Kidney glomerular epithelial cell (primary cell): ENCODE data around the gene IGFBP2.
A peak's percentile ranks its signal among the peaks of the same experiment; 100 is the strongest.

Experiments
- DNase-seq: peaks from one replicate; lab custom pipeline; 2025; lab: John Stamatoyannopoulos, UW

The IGFBP2 gene

GRCh38 chr2:216636551-216637450, 3.6 kb downstream of the IGFBP2 start:
- peak; percentile 48 for DNase-seq

DNA sequence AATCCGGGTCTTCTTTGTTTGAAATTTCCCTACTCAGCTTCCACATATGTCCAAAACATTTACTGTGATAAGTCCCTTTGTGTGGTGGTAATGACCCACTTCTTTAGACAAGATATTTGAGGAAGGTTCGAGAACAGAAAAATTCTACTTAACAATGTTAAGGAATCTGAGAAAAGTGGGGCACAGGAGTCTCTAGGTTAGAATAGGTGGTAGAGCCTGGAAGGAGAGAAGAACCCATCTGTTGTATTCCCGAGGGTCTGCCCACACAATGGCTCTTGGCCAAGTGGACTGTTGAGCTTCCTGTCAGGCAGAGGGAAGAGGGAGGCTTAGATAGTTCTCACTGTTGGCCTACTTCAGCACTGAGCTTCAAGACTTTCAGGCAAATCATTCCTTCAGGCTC, 4.3 kb downstream of the IGFBP2 start:
- DNase-seq: no peak

DNA sequence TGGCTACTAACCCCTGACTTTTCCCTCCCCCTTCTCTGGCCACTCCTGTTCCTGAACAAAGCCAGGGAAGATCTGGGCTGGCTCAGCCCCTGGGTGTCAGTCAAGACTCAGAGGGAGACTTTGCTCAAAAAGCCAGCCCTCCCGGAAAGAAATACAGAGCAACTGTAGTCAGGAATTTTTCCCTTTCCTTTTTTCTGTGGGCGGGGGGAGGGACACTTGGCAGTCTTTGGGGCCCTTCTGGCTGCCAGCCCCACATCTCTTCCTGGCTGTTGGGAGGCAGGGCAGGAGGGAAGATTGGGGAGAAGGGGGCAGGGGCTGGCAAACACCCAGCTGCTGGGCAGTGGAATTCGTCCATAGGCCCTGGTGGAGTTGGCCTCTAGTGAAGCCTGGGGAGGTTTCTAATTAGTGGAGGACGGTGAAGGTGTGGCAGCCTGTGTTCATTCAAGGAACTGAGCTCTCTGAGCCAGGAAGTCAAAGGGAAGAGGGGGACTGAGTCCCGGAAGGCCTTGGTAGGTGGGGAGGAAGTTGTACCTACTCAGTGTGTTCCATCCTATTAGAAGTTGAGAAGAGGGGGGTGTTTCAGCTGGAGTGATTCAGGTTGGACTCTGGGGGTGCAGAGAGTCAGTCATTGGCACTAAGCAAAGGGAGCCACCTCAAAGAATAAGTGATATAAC, 10.9 kb downstream of the IGFBP2 start:
- DNase-seq: no peak

- DNase-seq: no peak
These were observed 11.8 kb downstream of the IGFBP2 start for GRCh38 chr2:216644842-216645635.

DNA sequence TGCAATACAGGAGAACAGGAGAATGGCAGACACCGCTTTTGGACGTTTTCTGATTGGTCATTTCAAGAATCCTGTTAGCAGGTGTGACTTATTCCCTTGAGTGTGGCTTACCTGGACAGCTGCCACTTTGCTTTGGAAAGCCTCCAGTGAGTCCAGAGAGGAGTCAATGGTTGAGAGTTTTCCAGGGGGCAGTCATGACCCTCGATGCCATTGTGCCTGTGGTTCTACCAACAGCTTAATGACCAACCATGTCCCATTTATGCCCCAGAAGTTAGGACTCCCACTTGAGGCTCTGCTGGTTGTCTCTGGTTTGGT, 12.4 kb downstream of the IGFBP2 start:
- DNase-seq: no peak

- no peak for DNase-seq
These were observed 12.9 kb downstream of the IGFBP2 start for GRCh38 chr2:216646116-216646515.

- no peak for DNase-seq
These were observed 14.9 kb downstream of the IGFBP2 start for GRCh38 chr2:216648105-216648504.

- no peak for DNase-seq
These were observed 16.4 kb downstream of the IGFBP2 start for GRCh38 chr2:216649574-216649973.

- DNase-seq: no peak
These were observed 17.5 kb downstream of the IGFBP2 start for GRCh38 chr2:216650626-216651257.

GRCh38 chr2:216651351-216651881, 18.2 kb downstream of the IGFBP2 start:
- no peak for DNase-seq

GRCh38 chr2:216652566-216652965, 19.3 kb downstream of the IGFBP2 start:
- DNase-seq: no peak

DNA sequence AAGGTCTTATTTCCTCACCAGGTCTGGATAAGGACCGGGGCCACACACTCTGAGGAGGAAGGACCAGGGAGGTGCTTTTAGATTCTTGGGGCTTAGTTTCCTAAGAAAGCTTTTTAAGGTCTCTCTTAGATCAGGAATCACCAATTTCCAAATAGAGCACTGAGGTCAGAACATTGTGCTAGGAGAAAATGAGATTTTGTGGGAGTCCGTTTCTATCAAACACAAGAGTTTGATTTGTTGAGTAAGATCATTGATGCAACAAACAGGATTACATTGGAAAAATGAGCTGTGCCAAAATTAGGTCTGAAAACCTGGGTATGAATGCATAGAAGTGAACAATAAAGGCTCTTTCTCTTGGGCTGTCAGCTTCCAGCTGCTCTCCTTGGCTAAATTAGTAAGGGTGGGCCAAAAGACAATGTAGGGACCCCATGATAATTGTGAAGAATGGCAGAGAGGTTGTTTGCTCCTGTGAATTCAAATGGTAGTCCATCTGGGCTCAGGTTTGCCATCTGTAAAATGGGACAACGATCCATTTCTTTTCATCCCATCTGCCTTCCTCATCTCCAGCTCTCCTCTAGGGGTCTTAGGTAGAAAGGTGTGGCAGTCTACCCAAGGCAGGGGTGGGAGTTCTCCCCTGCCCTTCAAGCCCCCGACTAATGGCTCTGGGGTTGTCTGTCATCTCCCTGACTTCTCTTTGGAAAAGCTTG, 20.0 kb downstream of the IGFBP2 start:
- DNase-seq: no peak

GRCh38 chr2:216653931-216654365, 20.7 kb downstream of the IGFBP2 start:
- no peak for DNase-seq

GRCh38 chr2:216654528-216655052, 21.4 kb downstream of the IGFBP2 start:
- no peak for DNase-seq

DNA sequence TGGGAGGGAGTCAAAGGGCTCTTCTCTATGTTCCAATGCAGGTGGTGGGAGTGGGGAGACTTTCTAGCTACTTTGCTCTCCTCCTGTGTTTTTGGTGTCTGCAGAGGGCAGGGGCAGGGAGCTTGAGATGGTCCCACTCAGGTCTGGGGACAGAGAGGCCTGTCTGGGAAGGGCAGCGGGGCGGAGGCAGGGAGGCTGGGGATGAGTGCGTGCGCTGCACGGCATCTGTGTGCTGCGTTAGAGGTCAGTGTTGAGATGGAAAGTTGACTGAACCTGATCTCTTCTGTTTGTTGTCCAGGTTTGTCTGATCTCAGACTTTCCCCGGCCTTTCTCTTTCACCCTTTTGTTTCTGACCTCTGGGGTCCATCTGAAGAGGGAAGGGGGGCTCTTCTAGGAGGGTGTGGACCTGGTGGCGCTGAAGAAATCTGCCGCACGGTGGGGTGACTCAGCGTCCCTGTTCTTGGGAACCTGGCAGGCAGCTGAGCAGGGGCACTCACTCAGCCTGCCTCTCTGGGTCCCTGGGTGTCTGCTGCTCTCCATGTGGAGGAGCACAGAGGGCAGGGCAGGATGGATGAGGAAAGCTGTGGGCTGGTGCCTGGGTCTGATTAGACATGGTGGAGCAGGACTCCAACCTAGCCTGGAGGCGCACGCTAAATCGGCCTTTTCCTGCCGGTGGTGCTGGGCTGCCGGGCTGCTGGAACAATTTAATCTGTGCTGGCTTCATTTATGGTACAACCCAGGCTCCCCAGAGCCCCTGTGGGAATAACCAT, 24.1 kb downstream of the IGFBP2 start:
- no peak for DNase-seq

GRCh38 chr2:216657980-216658379, 24.8 kb downstream of the IGFBP2 start:
- no peak for DNase-seq

- no peak for DNase-seq
These were observed 25.5 kb downstream of the IGFBP2 start for GRCh38 chr2:216658757-216659156.

- DNase-seq: no peak
These were observed 26.1 kb downstream of the IGFBP2 start for GRCh38 chr2:216659276-216659675.

DNA sequence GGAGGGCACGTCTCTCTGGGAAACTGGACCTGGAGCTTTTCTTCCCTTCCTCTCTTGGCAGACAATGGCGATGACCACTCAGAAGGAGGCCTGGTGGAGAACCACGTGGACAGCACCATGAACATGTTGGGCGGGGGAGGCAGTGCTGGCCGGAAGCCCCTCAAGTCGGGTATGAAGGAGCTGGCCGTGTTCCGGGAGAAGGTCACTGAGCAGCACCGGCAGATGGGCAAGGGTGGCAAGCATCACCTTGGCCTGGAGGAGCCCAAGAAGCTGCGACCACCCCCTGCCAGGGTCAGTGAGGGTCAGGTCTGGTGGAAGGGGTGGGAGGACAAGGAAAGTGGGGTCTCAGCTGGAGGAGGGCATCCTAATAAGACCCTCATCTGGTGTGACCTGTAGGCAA, 27.3 kb downstream of the IGFBP2 start:
- DNase-seq: no peak

GRCh38 chr2:216661051-216661450, 27.8 kb downstream of the IGFBP2 start:
- no peak for DNase-seq
